AG04449 (cell line): Measurements from ENCODE around the gene NFIX.
A peak's percentile ranks its signal among the peaks of the same experiment; 100 is the strongest.

Experiments used
- CTCF ChIA-PET: fragments of 350-600 bp; formaldehyde crosslinking; extraction: SDS; loops from one replicate; lab custom pipeline; 2021; ENCODE audit warnings: antibody characterized with exemption; lab: Yijun Ruan, JAX
- POLR2A ChIA-PET: fragments of 400-600, 350-600 bp; formaldehyde crosslinking; extraction: SDS; loops from one replicate; lab custom pipeline; 2020; ENCODE audit warnings: antibody characterized with exemption, inconsistent platforms; lab: Yijun Ruan, JAX
- DNase-seq: peaks from one replicate; pipeline ENCODE4 v3.0.0-alpha.2; 2010; ENCODE audit warnings: low read depth, low spot score
- H3K4me3 ChIP-seq: 2 replicates; pipeline ENCODE4 v1.5.1; 2011; ENCODE audit warnings: low read depth, mild to moderate bottlenecking, control low read depth, low read length
- TF ChIP-seq, protein P1 (sequence below): IDR thresholded peaks from one replicate; pipeline ENCODE4 v1.5.1; 2011; ENCODE audit warnings: mild to moderate bottlenecking, moderate library complexity, low read length, control low read depth, inconsistent platforms; ENCODE audit not compliant: insufficient read depth; ENCODE audit errors: missing control alignments

Gene NFIX

GRCh38 chr19:13089139-13089856, 94.0 kb downstream of the NFIX start:
- POLR2A ChIA-PET, result no interaction called here
- DNase-seq, result no peak
- CTCF ChIA-PET, result interaction anchor here (0.5 to 30.9 kb wide), 6 partner anchors 7 to 122 kb away, joined by 3 to 573 read pairs (median 132); partner anchors contain the start of gene DAND5

GRCh38 chr19:13089857-13090507, 94.7 kb downstream of the NFIX start:
- H3K4me3 ChIP-seq, result no peak overlapping the region
- TF ChIP-seq, protein P1, sequence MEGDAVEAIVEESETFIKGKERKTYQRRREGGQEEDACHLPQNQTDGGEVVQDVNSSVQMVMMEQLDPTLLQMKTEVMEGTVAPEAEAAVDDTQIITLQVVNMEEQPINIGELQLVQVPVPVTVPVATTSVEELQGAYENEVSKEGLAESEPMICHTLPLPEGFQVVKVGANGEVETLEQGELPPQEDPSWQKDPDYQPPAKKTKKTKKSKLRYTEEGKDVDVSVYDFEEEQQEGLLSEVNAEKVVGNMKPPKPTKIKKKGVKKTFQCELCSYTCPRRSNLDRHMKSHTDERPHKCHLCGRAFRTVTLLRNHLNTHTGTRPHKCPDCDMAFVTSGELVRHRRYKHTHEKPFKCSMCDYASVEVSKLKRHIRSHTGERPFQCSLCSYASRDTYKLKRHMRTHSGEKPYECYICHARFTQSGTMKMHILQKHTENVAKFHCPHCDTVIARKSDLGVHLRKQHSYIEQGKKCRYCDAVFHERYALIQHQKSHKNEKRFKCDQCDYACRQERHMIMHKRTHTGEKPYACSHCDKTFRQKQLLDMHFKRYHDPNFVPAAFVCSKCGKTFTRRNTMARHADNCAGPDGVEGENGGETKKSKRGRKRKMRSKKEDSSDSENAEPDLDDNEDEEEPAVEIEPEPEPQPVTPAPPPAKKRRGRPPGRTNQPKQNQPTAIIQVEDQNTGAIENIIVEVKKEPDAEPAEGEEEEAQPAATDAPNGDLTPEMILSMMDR, result no peak
- ChIA-PET CTCF (interaction anchor here (0.5 to 30.9 kb wide), 7 partner anchors 8 to 123 kb away, joined by 3 to 573 read pairs (median 111); partner anchors contain the start of gene DAND5), POLR2A (no interaction called here)
- no peak for DNase-seq

More at GRCh38 chr19:13089139-13089856, 94.0 kb downstream of the NFIX start:
- H3K4me3 ChIP-seq, result no peak overlapping the region
- TF ChIP-seq, protein P1, result peak; percentile 49

GRCh38 chr19:13090511-13091231, 95.4 kb downstream of the NFIX start:
- DNase-seq, result no peak
- ChIA-PET POLR2A (no interaction called here), CTCF (interaction anchor here (1.0 to 30.9 kb wide), 10 partner anchors 9 to 123 kb away, joined by 3 to 573 read pairs (median 7); partner anchors contain the start of gene DAND5)
- TF ChIP-seq, protein P1, result no peak
- H3K4me3 ChIP-seq, result no peak overlapping the region

DNA sequence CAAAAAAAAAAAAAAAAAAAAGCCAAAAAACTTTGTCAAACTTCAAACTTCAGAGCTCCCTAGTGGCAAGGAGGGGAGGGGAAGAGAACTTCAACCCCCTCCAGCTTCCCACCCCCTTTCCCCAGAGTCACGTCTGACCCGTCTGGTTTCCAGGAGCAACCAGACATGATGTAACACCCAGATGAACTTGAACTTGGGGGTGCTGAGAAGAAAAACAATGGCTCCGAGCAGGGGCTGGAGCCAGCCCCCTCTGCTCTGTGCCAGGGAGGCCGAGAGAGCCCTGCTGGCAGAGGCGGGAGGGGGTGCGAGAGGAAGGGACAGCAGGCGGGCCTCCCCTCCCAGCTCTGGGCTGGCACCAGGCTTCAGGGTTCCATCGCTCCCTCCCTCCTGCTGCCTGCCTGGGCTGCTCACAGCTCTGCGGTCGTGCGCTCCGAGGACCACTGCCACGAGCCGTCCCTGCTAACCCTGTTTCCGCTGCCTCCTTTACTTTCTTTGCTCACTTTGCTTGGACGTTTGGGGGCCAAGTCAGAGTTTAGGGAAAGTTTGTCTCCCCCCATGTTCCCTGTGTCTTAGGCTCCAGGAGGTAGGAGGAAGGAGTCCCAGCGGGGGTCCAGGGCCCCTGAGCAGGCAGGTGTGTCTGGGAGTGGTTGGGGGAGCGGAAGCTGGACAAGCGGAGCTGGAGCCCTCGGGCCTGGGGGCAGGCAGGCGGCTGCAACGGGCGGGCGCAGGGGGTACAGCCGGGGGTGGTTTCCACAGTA, 96.3 kb downstream of the NFIX start:
- DNase-seq, result peak; percentile 69
- CTCF ChIA-PET, result interaction anchor here (1.0 to 30.9 kb wide), 10 partner anchors 10 to 124 kb away, joined by 3 to 573 read pairs (median 10); partner anchors contain the start of gene DAND5
- TF ChIP-seq, protein P1, result no peak
- no peak overlapping the region; the same call in 1 of the 2 replicates for H3K4me3 ChIP-seq
- POLR2A ChIA-PET, result interaction anchor here (0.5 kb wide), 1 partner anchor 12 kb away, joined by 4 read pairs; no protein-coding TSS in a partner anchor

DNA sequence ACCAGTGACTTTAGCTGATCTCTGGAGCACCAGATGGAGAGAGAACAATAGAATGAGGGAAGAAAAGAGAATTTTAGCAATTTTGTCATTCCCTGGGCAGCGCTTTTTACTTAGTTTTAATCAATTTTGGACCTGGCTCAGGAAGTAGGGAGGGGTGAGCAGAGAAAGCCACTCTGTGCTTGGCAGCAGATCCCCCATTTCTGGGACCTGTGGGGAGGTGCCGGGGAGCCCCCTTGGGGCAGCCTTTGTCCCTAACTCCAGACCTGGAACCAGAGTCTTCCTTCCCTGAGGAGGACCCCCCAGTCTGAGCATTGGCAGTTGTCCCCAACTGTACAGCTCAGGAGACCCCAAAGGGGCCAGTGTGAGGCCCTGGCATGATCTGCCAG, 96.9 kb downstream of the NFIX start:
- DNase-seq, result no peak
- CTCF ChIA-PET, result interaction anchor here (1.2 to 30.9 kb wide), 9 partner anchors 10 to 125 kb away, joined by 6 to 573 read pairs (median 11); partner anchors contain the start of gene DAND5
- TF ChIP-seq, protein P1, result no peak
- H3K4me3 ChIP-seq, result no peak overlapping the region
- POLR2A ChIA-PET, result interaction anchor here (0.5 kb wide), 1 partner anchor 11 kb away, joined by 4 read pairs; no protein-coding TSS in a partner anchor
